Measurements from ENCODE around the gene ST6GALNAC1.

ST6GALNAC1 gene

DNA sequence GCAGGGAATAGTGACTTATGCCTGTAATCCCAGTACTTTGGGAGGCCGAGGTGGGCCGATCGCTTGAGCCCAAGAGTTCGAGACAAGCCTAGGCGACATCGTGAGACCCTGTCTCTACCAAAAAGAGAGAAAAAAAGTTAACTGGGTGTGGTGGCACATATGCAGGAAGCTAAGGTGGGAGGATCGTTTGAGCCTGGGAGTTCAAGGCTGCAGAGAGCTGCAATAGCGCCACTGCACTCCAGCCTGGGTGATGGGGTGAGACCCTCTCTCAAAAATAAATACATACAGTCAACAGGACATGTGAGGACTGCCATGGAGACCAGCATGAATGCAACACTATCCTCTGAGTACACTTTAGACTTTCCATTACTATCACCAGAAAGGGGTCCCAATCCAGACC, 42.5 kb downstream of the ST6GALNAC1 start:
- DNase-seq (ENCODE audit: insufficient read length, low spot score) = no peak
- FAIRE-seq = no peak
- TF ChIP-seq, protein P1, sequence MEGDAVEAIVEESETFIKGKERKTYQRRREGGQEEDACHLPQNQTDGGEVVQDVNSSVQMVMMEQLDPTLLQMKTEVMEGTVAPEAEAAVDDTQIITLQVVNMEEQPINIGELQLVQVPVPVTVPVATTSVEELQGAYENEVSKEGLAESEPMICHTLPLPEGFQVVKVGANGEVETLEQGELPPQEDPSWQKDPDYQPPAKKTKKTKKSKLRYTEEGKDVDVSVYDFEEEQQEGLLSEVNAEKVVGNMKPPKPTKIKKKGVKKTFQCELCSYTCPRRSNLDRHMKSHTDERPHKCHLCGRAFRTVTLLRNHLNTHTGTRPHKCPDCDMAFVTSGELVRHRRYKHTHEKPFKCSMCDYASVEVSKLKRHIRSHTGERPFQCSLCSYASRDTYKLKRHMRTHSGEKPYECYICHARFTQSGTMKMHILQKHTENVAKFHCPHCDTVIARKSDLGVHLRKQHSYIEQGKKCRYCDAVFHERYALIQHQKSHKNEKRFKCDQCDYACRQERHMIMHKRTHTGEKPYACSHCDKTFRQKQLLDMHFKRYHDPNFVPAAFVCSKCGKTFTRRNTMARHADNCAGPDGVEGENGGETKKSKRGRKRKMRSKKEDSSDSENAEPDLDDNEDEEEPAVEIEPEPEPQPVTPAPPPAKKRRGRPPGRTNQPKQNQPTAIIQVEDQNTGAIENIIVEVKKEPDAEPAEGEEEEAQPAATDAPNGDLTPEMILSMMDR (IDR thresholded peaks at IDR 0.05; ENCODE audit: insufficient read depth, missing control alignments) = no peak

DNA sequence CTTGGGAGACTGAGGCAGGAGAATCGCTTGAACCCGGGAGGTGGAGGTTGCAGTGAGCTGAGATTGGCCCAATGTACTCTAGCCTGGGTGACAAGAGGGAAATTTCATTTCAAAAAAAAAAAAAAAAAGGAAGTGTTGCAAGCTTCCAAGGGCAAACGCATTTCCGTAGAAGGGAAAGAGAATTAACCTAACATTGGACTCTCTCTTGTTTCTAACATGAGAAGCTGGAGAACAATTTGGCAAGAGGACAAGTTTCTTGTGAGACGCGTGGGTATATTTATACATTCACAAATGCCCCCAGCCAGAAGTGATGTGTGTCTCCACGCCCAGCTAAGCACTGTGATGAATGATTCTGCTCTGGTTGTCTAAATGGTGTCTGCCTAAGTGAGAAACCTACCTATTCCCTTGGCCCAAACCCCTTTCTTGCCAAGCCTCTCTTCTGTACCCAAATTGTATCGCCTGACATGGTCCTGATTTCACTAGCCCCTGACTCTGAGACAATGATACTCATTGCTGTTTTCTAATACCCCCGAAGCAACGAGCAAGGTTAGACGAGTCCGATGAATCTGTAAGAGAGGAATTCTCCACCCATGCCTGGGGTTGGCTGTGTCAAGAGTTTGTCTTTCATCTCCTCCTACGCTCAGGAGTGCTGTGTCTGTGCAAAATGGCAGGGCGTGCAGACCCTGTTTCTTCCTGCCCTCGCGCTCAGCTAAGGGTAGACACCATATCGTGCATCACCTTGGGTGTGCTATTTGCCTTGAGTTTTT, 43.7 kb downstream of the ST6GALNAC1 start:
- TF ChIP-seq, protein P1 (IDR thresholded peaks at IDR 0.05; ENCODE audit: insufficient read depth, missing control alignments) = no peak
- FAIRE-seq (no peak), DNase-seq (ENCODE audit: insufficient read length, low spot score) (no peak)

DNA sequence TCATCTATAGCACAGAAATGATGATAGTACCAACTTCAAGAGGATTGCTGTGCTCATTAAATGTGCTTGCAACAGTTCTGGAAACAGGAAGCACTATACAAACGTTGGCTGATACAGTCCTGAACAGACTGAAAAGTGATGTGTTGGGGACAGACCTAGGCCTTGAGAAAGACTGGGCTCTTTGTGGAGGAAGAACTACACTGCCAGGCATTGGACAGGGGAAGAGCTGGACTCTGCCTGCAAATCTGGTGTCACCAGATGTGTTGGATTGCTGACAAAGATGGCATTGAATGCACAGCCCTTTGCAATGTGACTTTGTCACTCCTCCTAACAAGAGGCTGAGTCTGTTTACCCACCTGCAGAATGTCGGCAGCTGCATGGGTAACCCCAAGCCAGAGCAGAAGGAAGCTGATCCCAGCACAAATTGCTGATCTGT, 45.5 kb downstream of the ST6GALNAC1 start:
- no peak for FAIRE-seq
- DNase-seq (ENCODE audit: insufficient read length, low spot score) = no peak
- TF ChIP-seq, protein P1 (IDR thresholded peaks at IDR 0.05; ENCODE audit: insufficient read depth, missing control alignments) = no peak

DNA sequence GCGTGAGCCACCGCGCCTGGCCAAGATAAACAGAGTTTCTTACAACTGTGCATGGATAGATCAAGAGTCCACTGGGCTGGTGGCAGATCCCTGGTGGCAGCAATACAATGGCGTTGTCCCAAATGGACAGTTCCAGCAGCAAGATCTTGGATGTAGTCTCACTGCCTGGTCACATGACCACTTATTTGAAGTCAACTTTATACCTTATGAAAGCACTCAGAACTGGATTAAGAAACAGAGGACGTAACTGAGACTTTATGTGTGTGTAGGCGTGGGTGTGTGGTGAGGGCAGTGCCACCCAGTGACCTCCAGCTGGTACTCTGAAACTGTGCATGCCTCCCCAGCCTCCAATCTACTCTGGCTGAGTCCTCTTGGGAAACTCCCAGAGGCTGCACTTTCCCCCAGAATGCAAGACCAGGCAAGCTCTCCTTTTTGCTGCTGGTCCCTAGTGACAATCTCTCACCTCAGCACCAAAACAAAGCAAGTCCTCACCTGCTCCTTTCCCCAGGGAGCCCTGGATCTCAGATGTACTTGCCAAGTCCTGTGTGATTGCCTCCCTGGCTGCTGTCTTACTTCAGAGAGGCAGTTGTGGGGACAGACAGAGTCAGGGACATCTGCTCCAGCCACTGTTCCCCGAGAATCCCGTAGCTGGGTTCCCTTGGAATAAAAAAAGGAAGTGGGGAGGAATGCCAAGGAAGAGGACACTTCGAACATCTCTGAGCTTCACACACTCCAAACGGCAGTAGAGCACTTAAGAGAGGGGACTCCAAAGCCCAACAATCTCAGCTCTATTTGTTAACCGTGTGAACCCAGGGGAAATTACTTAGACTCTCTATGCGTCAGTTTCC, 46.2 kb downstream of the ST6GALNAC1 start:
- FAIRE-seq = no peak
- TF ChIP-seq, protein P1 (IDR thresholded peaks at IDR 0.05; ENCODE audit: insufficient read depth, missing control alignments) = no peak

DNA sequence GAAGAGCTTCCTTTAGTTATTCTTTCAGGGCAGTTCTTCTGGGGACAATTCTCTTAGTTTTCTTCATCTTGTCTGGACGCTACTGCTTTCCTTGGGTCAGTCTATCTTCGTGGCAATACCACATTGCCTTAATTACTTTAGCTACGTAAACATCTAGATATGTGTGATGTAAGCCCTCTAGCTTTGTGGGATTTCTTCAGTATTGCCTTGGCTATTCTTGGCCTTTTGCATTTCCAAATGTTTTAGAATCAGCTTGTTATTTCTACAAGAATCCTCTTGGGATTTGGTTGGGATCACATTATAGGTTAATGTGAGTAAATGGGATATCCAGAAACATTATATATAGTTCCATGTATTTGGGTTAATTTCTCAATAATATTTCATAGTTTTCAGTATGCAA, 48.9 kb downstream of the ST6GALNAC1 start:
- TF ChIP-seq, protein P1 (IDR thresholded peaks at IDR 0.05; ENCODE audit: insufficient read depth, missing control alignments) = no peak
- no peak for FAIRE-seq

More for the DNA sequence above, 46.2 kb downstream of the ST6GALNAC1 start:
- DNase-seq (ENCODE audit: insufficient read length, low spot score) = no peak

DNA sequence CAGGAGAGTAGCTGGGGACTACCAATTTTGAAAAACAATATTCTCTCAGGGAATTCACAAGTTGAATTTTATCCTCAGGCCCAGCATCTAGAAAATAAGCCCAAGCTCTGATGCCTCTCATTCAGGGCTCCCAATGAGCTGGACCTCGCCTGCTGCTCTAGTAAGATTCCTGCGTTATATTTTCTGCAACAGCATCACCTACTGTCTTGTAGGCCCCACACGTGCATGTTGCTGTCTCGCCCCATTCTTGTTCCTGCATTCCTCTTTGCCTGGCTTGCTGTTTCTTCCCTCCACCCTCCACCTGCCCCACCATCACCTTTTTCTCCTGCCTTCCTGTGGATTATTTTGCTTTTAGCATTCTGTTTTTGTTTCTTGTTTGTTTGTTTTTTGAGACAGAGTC, 49.6 kb downstream of the ST6GALNAC1 start:
- FAIRE-seq (no peak), DNase-seq (ENCODE audit: insufficient read length, low spot score) (no peak)
- TF ChIP-seq, protein P1 (IDR thresholded peaks at IDR 0.05; ENCODE audit: insufficient read depth, missing control alignments) = peak; percentile 21

More for the DNA sequence above, 48.9 kb downstream of the ST6GALNAC1 start:
- no peak for DNase-seq (ENCODE audit: insufficient read length, low spot score)

Measured in D721Med (cell line).